ENCODE measurements around the gene QPRT.
A peak's percentile ranks its signal among the peaks of the same experiment; 100 is the strongest.
"Not testable (repeated sequence)": the region's sequence is repeated elsewhere in the genome, so short reads cannot be mapped to it uniquely, and the experiment has no call there.

Gene QPRT

DNA sequence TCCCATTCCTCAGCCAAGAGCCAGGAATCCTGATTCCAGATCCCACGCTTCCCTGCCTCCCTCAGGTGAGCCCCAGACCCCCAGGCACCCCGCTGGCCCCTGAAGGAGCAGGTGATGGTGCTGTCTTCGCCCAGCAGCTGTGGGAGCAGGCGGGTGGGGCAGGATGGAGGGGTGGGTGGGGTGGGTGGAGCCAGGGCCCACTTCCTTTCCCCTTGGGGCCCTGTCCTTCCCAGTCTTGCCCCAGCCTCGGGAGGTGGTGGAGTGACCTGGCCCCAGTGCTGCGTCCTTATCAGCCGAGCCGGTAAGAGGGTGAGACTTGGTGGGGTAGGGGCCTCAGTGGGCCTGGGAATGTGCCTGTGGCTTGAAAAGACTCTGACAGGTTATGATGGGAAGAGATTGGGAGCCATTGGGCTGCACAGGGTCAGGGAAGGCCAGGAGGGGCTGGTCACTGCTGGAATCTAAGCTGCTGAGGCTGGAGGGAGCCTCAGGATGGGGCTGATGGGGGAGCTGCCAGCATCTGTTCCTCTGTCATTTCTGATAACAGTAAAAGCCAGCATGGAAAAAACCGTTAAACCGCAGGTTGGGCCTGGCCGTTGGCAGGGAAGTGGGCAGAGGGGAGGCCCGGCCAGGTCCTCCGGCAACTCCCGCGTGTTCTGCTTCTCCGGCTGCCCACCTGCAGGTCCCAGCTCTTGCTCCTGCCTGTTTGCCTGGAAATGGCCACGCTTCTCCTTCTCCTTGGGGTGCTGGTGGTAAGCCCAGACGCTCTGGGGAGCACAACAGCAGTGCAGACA is 15.8 kb upstream of the QPRT start, which contains the start of gene SPN:
Gene SPN (plus strand): TSS at position 232 of the 791 bp plus-strand sequence. CDS start 482 bp downstream, at position 714.
- DNase-seq: no peak

DNA sequence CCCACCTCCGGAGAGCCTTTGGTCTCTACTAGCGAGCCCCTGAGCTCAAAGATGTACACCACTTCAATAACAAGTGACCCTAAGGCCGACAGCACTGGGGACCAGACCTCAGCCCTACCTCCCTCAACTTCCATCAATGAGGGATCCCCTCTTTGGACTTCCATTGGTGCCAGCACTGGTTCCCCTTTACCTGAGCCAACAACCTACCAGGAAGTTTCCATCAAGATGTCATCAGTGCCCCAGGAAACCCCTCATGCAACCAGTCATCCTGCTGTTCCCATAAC is 15.2 kb upstream of the QPRT start:
- DNase-seq: no peak

GRCh38 chr16:29664091-29664921 is 14.7 kb upstream of the QPRT start:
- no peak for DNase-seq

DNA sequence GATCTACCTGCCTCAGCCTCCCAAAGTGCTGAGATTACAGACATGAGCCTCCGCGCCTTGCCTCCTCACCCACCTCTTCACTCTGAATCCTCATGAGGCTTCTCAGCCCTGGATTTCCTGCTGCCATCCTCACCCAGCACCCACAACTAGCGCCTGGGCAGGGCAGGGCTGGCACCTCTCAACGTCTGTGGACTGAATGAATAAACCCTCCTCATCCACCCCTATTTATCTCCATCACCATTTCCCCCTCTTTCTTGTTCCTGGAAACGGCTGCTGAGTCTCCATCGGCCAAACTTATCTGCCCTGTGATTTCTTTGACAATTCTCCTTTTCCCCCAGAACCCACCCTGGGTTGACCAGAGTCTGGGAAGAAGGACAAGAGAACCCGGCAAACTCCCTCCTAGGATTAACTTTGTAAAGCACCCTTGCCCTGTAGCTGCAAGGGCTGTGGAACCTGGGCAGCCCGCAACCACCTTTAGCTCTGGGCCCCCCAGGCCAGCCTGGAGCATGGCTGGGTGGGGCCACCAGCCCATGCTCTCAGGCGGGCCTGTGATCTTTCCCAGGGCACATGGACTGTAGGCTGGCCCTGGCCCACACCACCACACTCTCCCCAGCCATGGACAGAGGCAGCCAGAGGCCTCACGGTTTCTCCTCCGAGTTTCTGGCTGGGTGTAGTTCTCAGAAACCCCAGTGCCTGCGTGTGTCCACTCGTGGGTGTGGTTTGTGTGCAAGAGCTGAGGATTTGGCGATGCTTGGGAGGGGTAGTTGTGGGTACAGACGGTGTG is 13.5 kb upstream of the QPRT start:
- no peak for DNase-seq

GRCh38 chr16:29667322-29667610 is 11.7 kb upstream of the QPRT start:
- DNase-seq: not testable (repeated sequence)

GRCh38 chr16:29667755-29668154 is 11.2 kb upstream of the QPRT start:
- DNase-seq: no peak

DNA sequence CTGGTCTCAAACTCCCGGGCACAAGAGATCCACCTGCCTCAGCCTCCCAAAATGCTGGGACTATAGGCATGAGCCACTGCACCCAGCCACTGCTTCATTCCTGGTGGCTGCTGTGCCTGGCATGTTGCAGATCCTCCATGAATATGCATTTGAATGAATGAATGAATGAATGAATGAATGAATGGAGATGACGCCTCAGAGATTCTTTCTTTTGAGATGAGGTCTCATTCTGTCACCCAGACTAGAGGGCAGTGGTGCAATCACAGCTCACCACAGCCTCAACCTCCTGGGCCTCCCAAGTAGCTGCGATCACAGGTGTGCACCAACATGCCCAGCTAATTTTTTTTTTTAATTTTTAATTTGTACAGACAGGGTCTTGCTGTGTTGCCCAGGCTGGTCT is 10.7 kb upstream of the QPRT start:
- DNase-seq: no peak

DNA sequence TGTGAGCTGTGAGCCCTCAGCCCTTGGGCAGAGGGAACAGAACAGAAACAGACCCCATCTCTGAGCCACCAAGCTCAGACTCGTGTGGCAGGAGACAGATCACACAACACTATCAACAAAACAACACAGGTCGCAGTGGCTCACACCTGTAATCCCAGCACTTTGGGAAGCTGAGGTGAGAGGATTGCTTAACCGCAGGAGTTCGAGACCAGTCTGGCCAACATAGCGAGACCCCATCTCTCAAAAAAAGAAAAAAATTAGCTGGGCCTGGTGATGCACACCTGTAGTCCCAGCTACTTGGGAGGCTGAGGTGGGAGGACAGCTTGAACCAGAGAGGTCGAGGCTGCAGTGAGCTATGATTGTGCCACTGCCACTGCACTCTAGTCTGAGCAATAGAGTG is 5.5 kb upstream of the QPRT start:
- DNase-seq: no peak

- peak; percentile 46 for DNase-seq
These were observed 4.8 kb upstream of the QPRT start for GRCh38 chr16:29674188-29674587.

- DNase-seq: peak; percentile 65
These were observed 3.0 kb upstream of the QPRT start for GRCh38 chr16:29675811-29676643.

GRCh38 chr16:29676989-29677785 is 1.8 kb upstream of the QPRT start:
- no peak for DNase-seq

DNA sequence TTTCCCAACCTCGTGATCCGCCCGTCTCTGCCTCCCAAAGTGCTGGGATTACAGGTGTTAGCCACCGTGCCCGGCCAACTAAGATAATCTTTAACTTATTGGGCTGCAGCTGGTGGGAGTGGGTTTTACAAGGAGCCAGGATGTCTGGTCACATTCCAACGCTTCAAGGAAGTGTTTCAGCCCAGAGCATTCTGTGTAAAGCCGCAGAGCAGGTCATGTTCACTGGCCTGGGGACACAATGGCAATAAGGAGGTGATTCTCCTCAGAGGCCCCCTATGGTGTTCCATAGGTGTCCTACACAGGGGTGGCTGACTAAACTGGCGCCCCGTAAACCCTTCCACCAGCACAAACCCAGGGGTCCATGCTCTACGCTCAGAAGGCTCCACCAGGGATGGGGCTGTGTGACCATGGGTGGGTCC is 1.2 kb downstream of the QPRT start:
- DNase-seq: no peak

DNA sequence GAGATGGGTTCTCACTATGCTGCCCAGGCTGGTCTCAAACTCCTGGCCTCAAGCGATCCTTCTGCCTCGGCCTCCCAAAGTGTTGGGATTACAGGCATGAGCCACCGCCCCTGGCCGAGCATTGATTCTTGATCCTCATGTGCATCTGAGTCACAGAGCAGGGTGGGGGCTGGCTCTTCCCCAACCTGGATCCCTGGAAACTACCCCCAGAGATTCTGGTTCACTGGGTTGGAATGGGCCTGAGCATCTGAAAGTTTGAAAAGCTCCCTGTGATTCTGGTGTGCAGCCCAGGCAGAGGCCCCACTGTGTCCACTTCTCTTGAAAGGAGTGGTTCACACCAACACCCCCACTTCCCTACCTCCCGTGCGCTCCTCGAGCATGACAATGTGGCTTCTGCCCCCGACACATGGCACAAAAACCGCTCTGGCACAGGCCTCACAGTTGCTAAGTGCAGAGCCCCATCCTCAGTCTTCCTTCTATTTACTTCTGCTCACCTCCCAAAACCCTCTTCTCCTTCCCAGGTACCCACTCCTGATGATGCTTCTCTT is 4.6 kb downstream of the QPRT start:
- DNase-seq: no peak

- DNase-seq: no peak
These were observed 5.7 kb downstream of the QPRT start for GRCh38 chr16:29684679-29685078.

GRCh38 chr16:29686740-29687332 is 7.9 kb downstream of the QPRT start:
- DNase-seq: no peak

DNA sequence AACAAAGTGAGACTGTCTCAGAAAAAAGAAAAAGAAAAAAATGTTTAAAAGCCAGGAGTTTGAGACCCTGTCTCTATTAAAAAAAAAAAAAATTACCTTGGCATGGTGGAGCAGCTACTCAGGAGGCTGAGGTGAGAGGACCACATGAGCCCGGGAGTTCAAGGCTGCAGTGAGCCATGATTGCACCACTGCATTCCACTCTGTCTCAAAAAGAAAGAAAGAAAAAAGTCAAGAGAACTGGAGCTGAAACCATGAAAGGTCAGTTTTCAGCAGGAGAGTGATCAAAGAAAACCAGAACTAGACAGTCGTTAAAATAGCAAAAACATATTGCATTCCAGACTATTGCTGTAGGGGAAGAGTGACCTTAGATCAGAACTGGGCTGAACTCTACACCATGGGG is 8.8 kb downstream of the QPRT start:
- no peak for DNase-seq

GRCh38 chr16:29688172-29688571 is 9.2 kb downstream of the QPRT start:
- DNase-seq: no peak

DNA sequence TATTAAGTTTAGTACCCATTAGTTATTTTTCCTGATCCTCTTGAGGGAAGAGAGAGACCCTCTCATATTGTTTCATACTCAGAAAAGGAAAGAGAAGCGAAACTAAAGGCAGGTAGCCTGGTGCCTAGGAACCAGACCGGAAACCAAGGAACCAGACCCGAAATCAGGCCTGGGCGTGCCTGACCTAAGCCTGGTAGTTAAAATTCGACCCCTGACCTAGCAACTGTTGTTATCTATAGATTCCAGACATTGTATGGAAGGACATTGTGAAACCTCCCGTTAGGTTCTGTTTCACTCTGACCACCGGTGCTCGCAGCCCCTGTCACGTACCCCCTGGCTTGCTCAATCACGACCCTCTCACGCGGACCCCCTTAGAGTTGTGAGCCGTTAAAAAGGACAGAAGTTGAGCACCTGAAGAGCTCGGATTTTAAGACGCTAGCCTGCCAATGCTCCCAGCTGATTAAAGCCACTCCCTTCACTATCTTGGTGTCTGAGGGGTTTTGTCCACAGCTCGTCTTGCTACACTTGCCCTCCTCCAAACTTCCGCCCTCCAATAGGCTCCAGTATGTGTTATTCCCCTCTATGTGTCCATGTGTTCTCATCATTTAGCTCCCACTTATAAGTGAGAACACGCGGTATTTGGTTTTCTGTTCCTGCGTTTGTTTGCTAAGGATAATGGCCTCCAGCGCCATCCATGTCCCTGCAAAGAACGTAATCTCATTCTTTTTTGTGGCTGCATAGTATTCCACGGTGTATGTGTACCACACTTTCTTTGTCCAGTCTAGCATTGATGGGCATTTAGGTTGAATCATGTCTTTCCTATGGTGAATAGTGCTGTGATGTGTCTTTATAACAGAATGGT is 10.7 kb downstream of the QPRT start:
- not testable (repeated sequence) for DNase-seq

GRCh38 chr16:29692606-29693005 is 13.6 kb downstream of the QPRT start:
- not testable (repeated sequence) for DNase-seq
